Tibial nerve (tissue), 4 donors: ENCODE measurements around the gene KCNQ4.

Source experiments
- EP300 ChIP-seq, 2 donors: sonication (generic); formaldehyde crosslinking; IDR thresholded peaks; one replicate each; pipeline ENCODE4 v1.6.1; 2017; ENCODE audit warnings: antibody characterized with exemption in 2 of 2, mild to moderate bottlenecking in 1 of 2
- POLR2A ChIP-seq, 2 donors: fragments of 450-650 bp; IDR thresholded peaks; one replicate each; pipeline ENCODE4 v1.6.1; 2017; ENCODE audit warnings: antibody characterized with exemption in 2 of 2, mild to moderate bottlenecking in 2 of 2, moderate library complexity in 2 of 2
- TF ChIP-seq, protein P1 (sequence below), 5 experiments: fragments of 200-600 bp in 3 of 5; fragments of 450-650 bp in 2 of 5; sonication (generic) in 3 of 5; IDR thresholded peaks; one replicate each; pipeline ENCODE4 v1.5.1; 2016 to 2019; ENCODE audit warnings: antibody characterized with exemption in 5 of 5, mild to moderate bottlenecking in 3 of 5, moderate library complexity in 2 of 5

- TF ChIP-seq POLR2A (IDR thresholded peaks at IDR 0.05) (no peak), EP300 (IDR thresholded peaks at IDR 0.05) (no peak)
- TF ChIP-seq, protein P1, sequence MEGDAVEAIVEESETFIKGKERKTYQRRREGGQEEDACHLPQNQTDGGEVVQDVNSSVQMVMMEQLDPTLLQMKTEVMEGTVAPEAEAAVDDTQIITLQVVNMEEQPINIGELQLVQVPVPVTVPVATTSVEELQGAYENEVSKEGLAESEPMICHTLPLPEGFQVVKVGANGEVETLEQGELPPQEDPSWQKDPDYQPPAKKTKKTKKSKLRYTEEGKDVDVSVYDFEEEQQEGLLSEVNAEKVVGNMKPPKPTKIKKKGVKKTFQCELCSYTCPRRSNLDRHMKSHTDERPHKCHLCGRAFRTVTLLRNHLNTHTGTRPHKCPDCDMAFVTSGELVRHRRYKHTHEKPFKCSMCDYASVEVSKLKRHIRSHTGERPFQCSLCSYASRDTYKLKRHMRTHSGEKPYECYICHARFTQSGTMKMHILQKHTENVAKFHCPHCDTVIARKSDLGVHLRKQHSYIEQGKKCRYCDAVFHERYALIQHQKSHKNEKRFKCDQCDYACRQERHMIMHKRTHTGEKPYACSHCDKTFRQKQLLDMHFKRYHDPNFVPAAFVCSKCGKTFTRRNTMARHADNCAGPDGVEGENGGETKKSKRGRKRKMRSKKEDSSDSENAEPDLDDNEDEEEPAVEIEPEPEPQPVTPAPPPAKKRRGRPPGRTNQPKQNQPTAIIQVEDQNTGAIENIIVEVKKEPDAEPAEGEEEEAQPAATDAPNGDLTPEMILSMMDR (IDR thresholded peaks at IDR 0.05), result no peak
Observed at GRCh38 chr1:40844079-40844478, 60.5 kb downstream of the KCNQ4 start.
